OCI-LY7 (cell line): ENCODE data around the gene ZYX. TPM values are rescaled to one million over a fixed set of nuclear protein-coding genes. Genes with fewer than 3 reads are reported as not detected.

Source experiments
- BruUV-seq: library from RNA; stranded (reverse); fragments of 400-500 nt; replicated peaks from 2 replicates; lab custom pipeline; 2021; lab: Mats Ljungman, UMichigan
- CTCF ChIA-PET: fragments of 300-600 bp; sonication (Branson Sonifier 250); formaldehyde crosslinking; loops from one replicate; lab custom pipeline; 2022; ENCODE audit warnings: antibody characterized with exemption; ENCODE audit not compliant: unreplicated experiment; lab: Charles Lee
- POLR2A ChIA-PET: fragments of 300-600 bp; sonication (Branson Sonifier 250); formaldehyde crosslinking; loops from one replicate; lab custom pipeline; 2022; ENCODE audit warnings: antibody characterized with exemption; lab: Charles Lee
- DNase-seq: peaks from one replicate; pipeline ENCODE4 v3.0.0-alpha.2; 2015; ENCODE audit warnings: low spot score
- H2AFZ ChIP-seq: fragments of 200-600 bp; sonication (generic), shearing (Covaris generic); 2 replicates; pipeline ENCODE4 v1.6.1; 2014; ENCODE audit warnings: mild to moderate bottlenecking, antibody characterized with exemption, low read length, moderate library complexity
- H3K27ac ChIP-seq: fragments of 200-600 bp; sonication (generic); 2 replicates; pipeline ENCODE4 v1.5.1; 2014; ENCODE audit warnings: mixed run types, low read depth, mild to moderate bottlenecking, moderate library complexity, low read length, inconsistent platforms; ENCODE audit not compliant: poor library complexity, severe bottlenecking
- H3K36me3 ChIP-seq: fragments of 200-600 bp; sonication (generic); 2 replicates; pipeline ENCODE4 v1.6.1; 2014; ENCODE audit warnings: mild to moderate bottlenecking, antibody characterized with exemption, low read length, moderate library complexity, mixed read lengths; ENCODE audit not compliant: insufficient read depth
- H3K4me1 ChIP-seq: fragments of 200-600 bp; sonication (generic); 2 replicates; pipeline ENCODE4 v1.5.1; 2014; ENCODE audit warnings: mild to moderate bottlenecking, low read length; ENCODE audit not compliant: insufficient read depth, poor library complexity, severe bottlenecking
- H3K4me2 ChIP-seq: fragments of 200-600 bp; sonication (generic); 2 replicates; pipeline ENCODE4 v1.6.1; 2014; ENCODE audit warnings: mild to moderate bottlenecking, low read length
- H3K4me3 ChIP-seq: fragments of 200-600 bp; sonication (generic); 2 replicates; pipeline ENCODE4 v1.5.1; 2014; ENCODE audit warnings: mild to moderate bottlenecking, low read depth, low read length; ENCODE audit not compliant: poor library complexity, severe bottlenecking
- H3K79me2 ChIP-seq: fragments of 200-600 bp; sonication (generic); 2 replicates; pipeline ENCODE4 v1.6.1; 2016; ENCODE audit warnings: low read depth, mild to moderate bottlenecking, low read length, moderate library complexity, mixed read lengths; ENCODE audit not compliant: insufficient read depth
- H3K9me2 ChIP-seq: fragments of 200-600 bp; sonication (generic); 2 replicates; pipeline ENCODE4 v1.6.1; 2016; ENCODE audit warnings: mild to moderate bottlenecking, low read length, mixed read lengths; ENCODE audit not compliant: insufficient read depth
- H3K9me3 ChIP-seq: fragments of 200-600 bp; sonication (generic); 2 replicates; pipeline ENCODE4 v1.6.1; 2014; ENCODE audit warnings: mild to moderate bottlenecking, mixed run types, low read length, mixed read lengths
- H4K20me1 ChIP-seq: fragments of 200-600 bp; sonication (generic); 2 replicates; pipeline ENCODE4 v1.6.1; 2014; ENCODE audit warnings: mild to moderate bottlenecking, antibody characterized with exemption, low read length, moderate library complexity, mixed read lengths; ENCODE audit not compliant: insufficient read depth
- CTCF ChIP-seq: fragments of 200-600 bp; sonication (generic); conservative IDR thresholded peaks from 2 replicates; pipeline ENCODE4 v1.5.1; 2014; ENCODE audit warnings: mild to moderate bottlenecking, antibody characterized with exemption, low read length, moderate library complexity, mixed read lengths
- EZH2phosphoT487 ChIP-seq: fragments of 200-600 bp; sonication (generic); IDR thresholded peaks from 2 replicates; pipeline ENCODE4 v1.6.1; 2018; ENCODE audit warnings: low read depth, borderline replicate concordance, mild to moderate bottlenecking, mixed run types, antibody characterized with exemption, low read length, moderate library complexity, mixed read lengths
- intact Hi-C: fragments of 100-400 bp; cut with micrococcal nuclease; formaldehyde crosslinking; loops from one replicate; pipeline ENCODE4 v1.10.0; 2022; ENCODE audit not compliant: unreplicated experiment
- total RNA-seq, 2 experiments: library from RNA; depleted of rRNA in 1 of 2; stranded (reverse); fragments of >200 nt in 1 of 2; shearing (Covaris generic) in 1 of 2; gene quantifications; 2 replicates each; pipeline ENCODE4 v1.2.3, GENCODE V29; 2014 to 2022

Gene ZYX
- total RNA-seq, 2 experiments from 2014 or later: 0.44 to 4.2 TPM

GRCh38 chr7:143396625-143397556 is 15.7 kb downstream of the ZYX start:
- Histone ChIP-seq H3K9me2 (no peaks in the 10 kb centered on the region), H3K4me2 (no peak overlapping the region), H3K36me3 (no peaks in the 10 kb centered on the region), H3K27ac (no peak overlapping the region), H3K9me3 (no peaks in the 10 kb centered on the region), H3K4me1 (no peaks in the 10 kb centered on the region), H2AFZ (no peak overlapping the region), H4K20me1 (no peaks in the 10 kb centered on the region; the same call in 1 of the 2 replicates), H3K4me3 (no peak overlapping the region), H3K79me2 (no peaks in the 10 kb centered on the region)
- POLR2A ChIA-PET: no interaction called here
- TF ChIP-seq CTCF (no peak), EZH2phosphoT487 (no peak)
- CTCF ChIA-PET: no interaction called here
- no peak for DNase-seq
- BruUV-seq: no TSS peak
- intact Hi-C loops: no loop called here

DNA sequence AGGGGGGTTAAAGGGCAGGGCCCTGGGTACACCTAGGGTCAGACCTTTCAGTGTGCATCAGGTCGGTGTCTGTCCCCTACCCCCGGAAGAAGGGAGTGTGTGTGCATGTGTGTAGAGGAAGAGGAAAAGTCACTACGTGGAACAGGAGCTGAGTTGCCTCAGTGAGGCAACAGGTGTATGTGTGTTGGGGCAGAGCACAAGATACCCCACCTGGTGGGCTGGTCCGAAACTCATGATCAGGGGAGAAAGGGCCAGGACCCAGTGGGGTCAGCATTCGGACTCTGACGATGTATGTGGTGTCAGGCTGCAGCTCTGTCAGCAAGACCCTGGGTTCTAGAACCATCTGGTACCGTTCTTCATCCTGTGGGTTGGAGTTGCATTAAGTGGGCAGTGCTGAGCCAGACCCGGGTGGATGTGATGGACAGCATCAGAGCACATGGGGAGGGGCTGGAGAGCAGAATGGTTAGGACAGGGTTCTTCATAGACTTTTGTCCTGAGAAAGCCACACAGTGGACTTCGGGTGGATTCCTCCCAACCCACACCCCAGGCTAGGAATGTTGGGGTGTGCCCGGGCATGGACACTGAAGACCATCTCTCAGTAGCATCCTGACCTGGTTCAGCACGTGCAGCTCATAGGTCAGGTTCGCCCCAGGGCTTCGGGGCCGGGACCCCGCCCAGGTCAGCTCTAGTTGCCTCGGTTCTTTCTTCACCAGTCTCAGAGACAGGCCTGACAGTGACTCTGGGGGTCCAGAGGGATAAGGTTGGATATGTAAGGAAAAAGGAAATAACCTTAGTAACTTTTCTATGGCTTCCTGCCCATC is 16.8 kb downstream of the ZYX start:
- H2AFZ ChIP-seq: no peak overlapping the region
- no peak overlapping the region for H3K4me2 ChIP-seq
- no peaks in the 10 kb centered on the region for H3K36me3 ChIP-seq
- no TSS peak for BruUV-seq
- H3K4me3 ChIP-seq: no peak overlapping the region
- DNase-seq: no peak
- no peaks in the 10 kb centered on the region; the same call in 1 of the 2 replicates for H4K20me1 ChIP-seq
- intact Hi-C loops: no loop called here
- H3K4me1 ChIP-seq: no peaks in the 10 kb centered on the region
- no peak overlapping the region for H3K27ac ChIP-seq
- CTCF ChIA-PET: no interaction called here
- no peaks in the 10 kb centered on the region for H3K9me2 ChIP-seq
- no peaks in the 10 kb centered on the region for H3K79me2 ChIP-seq
- POLR2A ChIA-PET: no interaction called here
- no peaks in the 10 kb centered on the region for H3K9me3 ChIP-seq
- TF ChIP-seq EZH2phosphoT487 (no peak), CTCF (no peak)
